Endodermal cell (in vitro differentiated cells): ENCODE measurements around the gene TTC21A. TPM values are rescaled to one million over a fixed set of nuclear protein-coding genes. Genes with fewer than 3 reads are reported as not detected.
"Not testable (repeated sequence)": the region's sequence is repeated elsewhere in the genome, so short reads cannot be mapped to it uniquely, and the experiment has no call there.

Experiments used
- DNase-seq: peaks from one replicate; pipeline ENCODE4 v3.0.0-alpha.2; 2017
- H3K27ac ChIP-seq: 2 replicates; pipeline ENCODE4 v1.5.1; 2013; ENCODE audit warnings: mild to moderate bottlenecking, low read depth, low read length, moderate library complexity
- H3K27me3 ChIP-seq: 2 replicates; pipeline ENCODE4 v1.6.1; 2013; ENCODE audit warnings: mild to moderate bottlenecking, low read length, moderate library complexity; ENCODE audit not compliant: insufficient read depth, control insufficient read depth, poor library complexity, severe bottlenecking
- H3K36me3 ChIP-seq: 2 replicates; pipeline ENCODE4 v1.7.0; 2013; ENCODE audit warnings: mild to moderate bottlenecking, low read length, moderate library complexity; ENCODE audit not compliant: control insufficient read depth, insufficient read depth
- H3K4me1 ChIP-seq: one replicate; pipeline ENCODE4 v1.7.0; 2013; ENCODE audit warnings: low read length; ENCODE audit not compliant: control insufficient read depth, insufficient read depth
- H3K4me3 ChIP-seq: 2 replicates; pipeline ENCODE4 v1.5.1; 2013; ENCODE audit warnings: mild to moderate bottlenecking, low read length, moderate library complexity
- H3K9ac ChIP-seq: 2 replicates; pipeline ENCODE4 v1.6.1; 2013; ENCODE audit warnings: mild to moderate bottlenecking, low read length, moderate library complexity; ENCODE audit not compliant: poor library complexity, severe bottlenecking; ENCODE audit errors: extremely low read depth
- H3K9me3 ChIP-seq: 2 replicates; pipeline ENCODE4 v1.6.1; 2013; ENCODE audit warnings: mild to moderate bottlenecking, low read length, moderate library complexity; ENCODE audit not compliant: control insufficient read depth
- H3K27ac Mint-ChIP-seq: 2 replicates; pipeline ENCODE4 v1.8.0; 2020; ENCODE audit warnings: mixed read lengths
- H3K27me3 Mint-ChIP-seq: 2 replicates; pipeline ENCODE4 v1.8.0; 2021; ENCODE audit warnings: mild to moderate bottlenecking, mixed read lengths; ENCODE audit not compliant: insufficient read depth
- H3K36me3 Mint-ChIP-seq: 2 replicates; pipeline ENCODE4 v1.8.0; 2020; ENCODE audit warnings: low read depth, mixed read lengths
- H3K4me1 Mint-ChIP-seq: 2 replicates; pipeline ENCODE4 v1.8.0; 2020; ENCODE audit warnings: mixed read lengths
- H3K4me3 Mint-ChIP-seq: 2 replicates; pipeline ENCODE4 v1.8.0; 2020; ENCODE audit warnings: mild to moderate bottlenecking, moderate library complexity, mixed read lengths
- H3K9me3 Mint-ChIP-seq: 2 replicates; pipeline ENCODE4 v1.8.0; 2020; ENCODE audit warnings: mild to moderate bottlenecking, mixed read lengths
- CTCF ChIP-seq: fragments of 200-600 bp; sonication (generic); conservative IDR thresholded peaks from 2 replicates; pipeline ENCODE4 v1.5.0; 2021; ENCODE audit warnings: antibody characterized with exemption, mild to moderate bottlenecking
- WGBS, 2 experiments: methylation state at CpG; one replicate each; pipeline versions ENCODE4 v1.1.5 to v1.1.7; 2013; ENCODE audit warnings: missing lambda C conversion rate in 2 of 2, mixed read lengths in 1 of 2; ENCODE audit not compliant: insufficient coverage in 1 of 2, insufficient read length in 1 of 2; 5-methylcytosine and 5-hydroxymethylcytosine counted together
- total RNA-seq, 2 donors: library from RNA; stranded (reverse); fragmentation: NEBNext Ultra II Directional in 1 of 2; extraction: Animal tissue kit (Norgen Biotek cat#: 25700) in 1 of 2; gene quantifications; 2 replicates in 1 of 2; 3 replicates in 1 of 2; pipeline ENCODE4 v1.2.1, GENCODE V29; 2021

Gene TTC21A
- total RNA-seq, 2 donors from 2014 or later, result 5.7 to 5.8 TPM

GRCh38 chr3:39170461-39170860, 63.0 kb downstream of the TTC21A start:
- peaks cover 1% of the 10 kb centered on the region for H3K9me3 Mint-ChIP-seq
- H3K4me1 Mint-ChIP-seq, result peaks cover 10% of the 10 kb centered on the region
- 57 to 58% methylated on average over 3 to 4 of the region's 4 CpGs for WGBS, 2 experiments
- H3K36me3 Mint-ChIP-seq, result no peaks in the 10 kb centered on the region
- TF ChIP-seq CTCF, result no peak
- H3K27me3 ChIP-seq, result no peaks in the 10 kb centered on the region
- H3K27ac Mint-ChIP-seq, result no peak overlapping the region
- no peak overlapping the region for H3K9ac ChIP-seq
- H3K27me3 Mint-ChIP-seq, result peaks cover 3% of the 10 kb centered on the region
- no peaks in the 10 kb centered on the region for H3K36me3 ChIP-seq
- peak; percentile 89 for DNase-seq
- H3K4me3 Mint-ChIP-seq, result no peak overlapping the region
- no peaks in the 10 kb centered on the region for H3K4me1 ChIP-seq
- no peaks in the 10 kb centered on the region for H3K9me3 ChIP-seq
- no peak overlapping the region for H3K27ac ChIP-seq
- H3K4me3 ChIP-seq, result no peak overlapping the region

- not testable (repeated sequence) for H3K27ac ChIP-seq, H3K4me3 ChIP-seq, H3K9me3 Mint-ChIP-seq, H3K27me3 Mint-ChIP-seq, H3K9me3 ChIP-seq, H3K4me3 Mint-ChIP-seq, H3K36me3 Mint-ChIP-seq, H3K27me3 ChIP-seq, H3K4me1 ChIP-seq, H3K9ac ChIP-seq, H3K4me1 Mint-ChIP-seq, H3K36me3 ChIP-seq, H3K27ac Mint-ChIP-seq
- DNase-seq, result peak; percentile 43
- WGBS, 2 experiments, result 96% methylated on average over 5 of the region's 6 CpGs; no CpG with 5 or more reads in 1 of the 2 experiments
Observed at GRCh38 chr3:39170877-39171276, 63.4 kb downstream of the TTC21A start.

GRCh38 chr3:39171860-39172259, 64.4 kb downstream of the TTC21A start:
- no peak for TF ChIP-seq CTCF
- H3K27ac Mint-ChIP-seq, result no peak overlapping the region
- no peaks in the 10 kb centered on the region for H3K36me3 Mint-ChIP-seq
- 93 to 95% methylated on average over 2 of the region's 2 CpGs for WGBS, 2 experiments
- H3K4me3 Mint-ChIP-seq, result no peak overlapping the region
- Histone ChIP-seq H3K4me3 (no peak overlapping the region), H3K27me3 (no peaks in the 10 kb centered on the region), H3K4me1 (no peaks in the 10 kb centered on the region), H3K9me3 (no peaks in the 10 kb centered on the region), H3K9ac (no peak overlapping the region), H3K27ac (no peak overlapping the region), H3K36me3 (no peaks in the 10 kb centered on the region)
- no peak for DNase-seq
- H3K4me1 Mint-ChIP-seq, result no peaks in the 10 kb centered on the region
- H3K9me3 Mint-ChIP-seq, result peaks cover 1% of the 10 kb centered on the region
- H3K27me3 Mint-ChIP-seq, result peaks cover 3% of the 10 kb centered on the region
